G401.6 (cell line): Measurements from ENCODE around the gene LGR6.

Experiments used
- FAIRE-seq: peaks from 2 replicates; lab custom pipeline; 2012; peaks lifted over from hg19 to GRCh38; lab: Jason Lieb, UNC

The LGR6 gene

GRCh38 chr1:202291961-202292712, 98.5 kb downstream of the LGR6 start:
- FAIRE-seq: no peak

- FAIRE-seq: no peak
Measured at GRCh38 chr1:202292773-202293172, 99.2 kb downstream of the LGR6 start.

GRCh38 chr1:202293569-202293968, 100.0 kb downstream of the LGR6 start:
- no peak for FAIRE-seq

GRCh38 chr1:202302166-202302565, 108.6 kb downstream of the LGR6 start:
- FAIRE-seq: no peak

- FAIRE-seq: no peak
Measured at GRCh38 chr1:202304375-202304774, 110.8 kb downstream of the LGR6 start.

- no peak for FAIRE-seq
Measured at GRCh38 chr1:202305168-202305567, 111.6 kb downstream of the LGR6 start.

- FAIRE-seq: no peak
Measured at GRCh38 chr1:202306535-202307345, 113.1 kb downstream of the LGR6 start.

- FAIRE-seq: no peak
Measured at GRCh38 chr1:202310071-202310725, 116.6 kb downstream of the LGR6 start.

- no peak for FAIRE-seq
Measured at GRCh38 chr1:202310746-202311145, 117.1 kb downstream of the LGR6 start.

- FAIRE-seq: no peak
Measured at GRCh38 chr1:202311875-202312635, 118.5 kb downstream of the LGR6 start.

- FAIRE-seq: peak; percentile 79
Measured at GRCh38 chr1:202315576-202316168, 122.1 kb downstream of the LGR6 start.

GRCh38 chr1:202316186-202316585, 122.6 kb downstream of the LGR6 start:
- FAIRE-seq: no peak

- FAIRE-seq: no peak
Measured at GRCh38 chr1:202317941-202318925, 124.6 kb downstream of the LGR6 start.

- no peak for FAIRE-seq
Measured at GRCh38 chr1:202319381-202320080, 125.9 kb downstream of the LGR6 start.

- FAIRE-seq: no peak
Measured at GRCh38 chr1:202320081-202320405, 126.4 kb downstream of the LGR6 start.

- FAIRE-seq: no peak
Measured at GRCh38 chr1:202323731-202324130, 130.1 kb downstream of the LGR6 start.

- no peak for FAIRE-seq
Measured at GRCh38 chr1:202324646-202325045, 131.0 kb downstream of the LGR6 start.

GRCh38 chr1:202329891-202330290, 136.3 kb downstream of the LGR6 start:
- FAIRE-seq: no peak

GRCh38 chr1:202333861-202334260, 140.3 kb downstream of the LGR6 start:
- no peak for FAIRE-seq
